Smooth muscle cell (in vitro differentiated cells): ENCODE results near the gene IL13. TPM values are rescaled to one million over a fixed set of nuclear protein-coding genes. Genes with fewer than 3 reads are reported as not detected.

ENCODE experiments used
- DNase-seq: peaks from one replicate; lab custom pipeline; 2025; ENCODE audit not compliant: unreplicated experiment; lab: John Stamatoyannopoulos, UW
- H2AFZ ChIP-seq: fragments of 200-600 bp; sonication (generic); 2 replicates; pipeline ENCODE4 v1.6.0; 2016; ENCODE audit warnings: antibody characterized with exemption, low read depth, mild to moderate bottlenecking
- H3F3A ChIP-seq: fragments of 200-600 bp; sonication (generic); 2 replicates; pipeline ENCODE4 v1.6.0; 2017; ENCODE audit warnings: antibody characterized with exemption, low read depth
- H3K27ac ChIP-seq: fragments of 200-600 bp; sonication (generic); 2 replicates; pipeline ENCODE4 v1.5.1; 2016; ENCODE audit warnings: low read depth, mild to moderate bottlenecking
- H3K27me3 ChIP-seq: fragments of 200-600 bp; sonication (generic); 2 replicates; pipeline ENCODE4 v1.6.1; 2016; ENCODE audit warnings: low read depth, mild to moderate bottlenecking
- H3K36me3 ChIP-seq: fragments of 200-600 bp; sonication (generic); 2 replicates; pipeline ENCODE4 v1.5.1; 2016; ENCODE audit warnings: low read depth
- H3K4me1 ChIP-seq: fragments of 200-600 bp; sonication (generic); 2 replicates; pipeline ENCODE4 v1.5.1; 2016; ENCODE audit warnings: low read depth
- H3K4me2 ChIP-seq: fragments of 200-600 bp; sonication (generic); 2 replicates; pipeline ENCODE4 v1.6.0; 2016; ENCODE audit warnings: mild to moderate bottlenecking
- H3K4me3 ChIP-seq: fragments of 200-600 bp; sonication (generic); 2 replicates; pipeline ENCODE4 v1.5.1; 2016; ENCODE audit warnings: mild to moderate bottlenecking
- H3K79me2 ChIP-seq: fragments of 200-600 bp; sonication (generic); 2 replicates; pipeline ENCODE4 v1.6.0; 2016; ENCODE audit warnings: low read depth, mild to moderate bottlenecking
- H3K9ac ChIP-seq: fragments of 200-600 bp; sonication (generic); 2 replicates; pipeline ENCODE4 v1.6.0; 2016; ENCODE audit warnings: low read depth
- H3K9me3 ChIP-seq: fragments of 200-600 bp; sonication (generic); replicated peaks from 2 replicates; pipeline ENCODE4 v1.5.1; 2016; ENCODE audit warnings: low read depth
- H4K20me1 ChIP-seq: fragments of 200-600 bp; sonication (generic); 2 replicates; pipeline ENCODE4 v1.6.0; 2016; ENCODE audit warnings: low read depth
- WGBS: methylation state at CpG from one replicate; pipeline ENCODE4 v1.1.7; 2016; ENCODE audit warnings: low lambda C conversion rate; 5-methylcytosine and 5-hydroxymethylcytosine counted together
- polyA plus RNA-seq: library from polyadenylated mRNA; unstranded; fragments of >200 nt; fragmentation: Nextera tagmentation; extraction: Ambion mirVana; gene quantifications from 2 replicates; pipeline ENCODE4 v1.2.1, GENCODE V29; 2016
- total RNA-seq: library from RNA; depleted of rRNA; stranded (reverse); fragments of >200 nt; gene quantifications from 2 replicates; pipeline ENCODE4 v1.2.3, GENCODE V29; 2014
- TF ChIP-seq, protein P1 (sequence below): fragments of 200-600 bp; sonication (generic); IDR thresholded peaks from 2 replicates; pipeline ENCODE4 v1.5.1; 2017; ENCODE audit warnings: borderline replicate concordance, mild to moderate bottlenecking, antibody characterized with exemption; ENCODE audit not compliant: insufficient read depth, poor library complexity, severe bottlenecking

Gene IL13
- total and polyA plus RNA-seq, 2 experiments from 2014 or later, result 0.18 TPM; not detected in 1

DNA sequence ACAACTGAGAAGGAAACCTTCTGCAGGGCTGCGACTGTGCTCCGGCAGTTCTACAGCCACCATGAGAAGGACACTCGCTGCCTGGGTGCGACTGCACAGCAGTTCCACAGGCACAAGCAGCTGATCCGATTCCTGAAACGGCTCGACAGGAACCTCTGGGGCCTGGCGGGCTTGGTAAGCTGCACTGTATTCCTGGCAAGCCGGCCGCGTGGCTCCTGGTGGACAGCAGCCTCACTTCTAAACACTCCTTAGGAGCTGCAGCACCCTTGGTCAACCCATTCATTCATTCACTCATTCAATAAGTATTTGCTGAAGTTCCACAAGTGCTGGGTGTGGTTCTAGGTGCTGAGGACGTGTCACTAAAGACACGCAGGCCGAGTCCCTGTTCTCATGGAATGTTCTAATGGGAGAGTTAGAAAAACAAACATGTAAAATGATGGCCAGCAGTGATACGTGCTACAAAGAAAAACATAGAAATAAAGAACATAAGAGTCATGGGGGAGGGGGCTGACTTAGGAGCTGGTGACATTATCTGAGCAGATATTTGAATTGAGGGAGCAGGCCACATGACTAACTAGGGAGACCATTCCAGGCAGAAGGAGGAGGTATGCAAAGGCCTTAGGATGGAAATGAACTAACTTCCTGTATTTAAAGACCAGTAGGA, 21.9 kb downstream of the IL13 start:
- TF ChIP-seq, protein P1, sequence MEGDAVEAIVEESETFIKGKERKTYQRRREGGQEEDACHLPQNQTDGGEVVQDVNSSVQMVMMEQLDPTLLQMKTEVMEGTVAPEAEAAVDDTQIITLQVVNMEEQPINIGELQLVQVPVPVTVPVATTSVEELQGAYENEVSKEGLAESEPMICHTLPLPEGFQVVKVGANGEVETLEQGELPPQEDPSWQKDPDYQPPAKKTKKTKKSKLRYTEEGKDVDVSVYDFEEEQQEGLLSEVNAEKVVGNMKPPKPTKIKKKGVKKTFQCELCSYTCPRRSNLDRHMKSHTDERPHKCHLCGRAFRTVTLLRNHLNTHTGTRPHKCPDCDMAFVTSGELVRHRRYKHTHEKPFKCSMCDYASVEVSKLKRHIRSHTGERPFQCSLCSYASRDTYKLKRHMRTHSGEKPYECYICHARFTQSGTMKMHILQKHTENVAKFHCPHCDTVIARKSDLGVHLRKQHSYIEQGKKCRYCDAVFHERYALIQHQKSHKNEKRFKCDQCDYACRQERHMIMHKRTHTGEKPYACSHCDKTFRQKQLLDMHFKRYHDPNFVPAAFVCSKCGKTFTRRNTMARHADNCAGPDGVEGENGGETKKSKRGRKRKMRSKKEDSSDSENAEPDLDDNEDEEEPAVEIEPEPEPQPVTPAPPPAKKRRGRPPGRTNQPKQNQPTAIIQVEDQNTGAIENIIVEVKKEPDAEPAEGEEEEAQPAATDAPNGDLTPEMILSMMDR, result no peak
- WGBS, result 94% methylated on average over 15 of the region's 15 CpGs
- H3K27ac ChIP-seq, result no peak overlapping the region
- no peak overlapping the region for H3K9ac ChIP-seq
- no peaks in the 10 kb centered on the region for H3K9me3 ChIP-seq
- DNase-seq, result no peak
- H4K20me1 ChIP-seq, result no peaks in the 10 kb centered on the region
- H3F3A ChIP-seq, result no peaks in the 10 kb centered on the region
- no peaks in the 10 kb centered on the region for H3K27me3 ChIP-seq
- H3K36me3 ChIP-seq, result no peaks in the 10 kb centered on the region
- H3K4me3 ChIP-seq, result no peak overlapping the region
- no peak overlapping the region for H3K4me2 ChIP-seq
- no peak overlapping the region for H2AFZ ChIP-seq
- H3K4me1 ChIP-seq, result peaks cover 2% of the 10 kb centered on the region
- no peaks in the 10 kb centered on the region for H3K79me2 ChIP-seq

DNA sequence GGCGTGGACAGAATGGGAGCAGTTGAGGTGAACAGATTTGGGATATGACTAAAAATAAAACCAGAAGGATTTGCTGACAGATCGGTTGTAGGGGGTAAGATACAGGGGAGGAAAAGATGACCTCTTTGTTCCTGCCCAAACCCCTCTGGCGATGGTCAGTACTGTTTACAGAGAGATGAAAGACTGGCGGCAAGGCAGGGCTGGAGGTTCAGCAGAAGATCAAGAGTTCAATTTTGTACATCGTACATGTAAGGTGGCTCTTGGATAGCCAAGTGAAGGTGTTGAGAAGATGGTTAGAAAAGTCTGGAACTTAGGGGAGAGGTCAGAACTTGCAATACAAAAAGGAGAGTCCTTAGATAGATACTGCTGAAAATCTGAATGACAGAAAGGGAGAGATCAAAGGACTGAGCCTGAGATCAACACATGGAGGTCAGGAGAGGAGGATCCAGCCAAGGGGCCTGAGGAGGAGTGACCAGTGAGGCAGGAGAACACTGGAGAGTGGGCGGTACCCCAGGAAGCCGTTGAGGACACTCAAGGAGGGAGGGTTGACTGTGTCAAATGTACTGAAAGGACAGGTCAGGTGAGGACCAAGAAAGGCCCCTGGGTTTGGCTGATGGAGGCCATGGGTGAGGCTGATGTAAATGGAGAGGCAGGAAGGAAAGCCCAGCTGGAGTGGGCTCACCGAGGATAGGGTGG, 23.0 kb downstream of the IL13 start:
- no peak for DNase-seq
- Histone ChIP-seq H3K36me3 (no peaks in the 10 kb centered on the region), H3K9me3 (no peaks in the 10 kb centered on the region), H3K9ac (no peak overlapping the region), H3K27ac (no peak overlapping the region), H3K4me1 (no peaks in the 10 kb centered on the region), H3K4me3 (no peak overlapping the region), H3F3A (no peaks in the 10 kb centered on the region), H2AFZ (no peak overlapping the region), H4K20me1 (no peaks in the 10 kb centered on the region), H3K4me2 (no peak overlapping the region), H3K27me3 (no peaks in the 10 kb centered on the region), H3K79me2 (no peaks in the 10 kb centered on the region)
- TF ChIP-seq, protein P1, result no peak
- WGBS, result 96% methylated on average over 8 of the region's 8 CpGs

DNA sequence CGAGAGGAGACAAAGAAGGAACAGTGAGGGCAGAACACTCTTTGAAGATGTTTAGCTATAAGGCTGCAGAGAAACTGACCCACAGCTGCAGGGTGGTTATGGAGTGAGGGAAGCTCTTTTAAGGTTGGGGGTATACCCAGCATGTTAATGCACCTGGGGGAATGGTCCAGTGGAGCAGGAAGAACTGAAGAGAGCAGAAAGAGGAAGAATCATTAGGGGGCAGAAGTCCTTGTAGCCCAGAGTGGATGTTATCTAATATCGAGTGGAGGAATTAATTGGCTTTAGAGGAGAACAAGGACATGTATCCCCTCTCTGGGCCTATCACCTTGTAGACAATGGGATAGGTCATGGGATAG, 23.5 kb downstream of the IL13 start:
- Histone ChIP-seq H3K4me2 (no peak overlapping the region), H2AFZ (no peak overlapping the region), H3K36me3 (no peaks in the 10 kb centered on the region), H3K4me1 (no peaks in the 10 kb centered on the region), H3K79me2 (no peaks in the 10 kb centered on the region), H3K4me3 (no peak overlapping the region), H3K9ac (no peak overlapping the region), H3F3A (no peaks in the 10 kb centered on the region), H3K27ac (no peak overlapping the region), H4K20me1 (no peaks in the 10 kb centered on the region), H3K9me3 (no peaks in the 10 kb centered on the region), H3K27me3 (no peaks in the 10 kb centered on the region)
- no peak for DNase-seq
- WGBS, result 98% methylated on average over 2 of the region's 2 CpGs
- TF ChIP-seq, protein P1, result no peak
